HPDE6-E6E7 (cell line): ENCODE results near the gene LIG3.
"Not testable (repeated sequence)": the region's sequence is repeated elsewhere in the genome, so short reads cannot be mapped to it uniquely, and the experiment has no call there.

Experiments used
- DNase-seq: peaks from one replicate; pipeline ENCODE4 v3.0.0; 2011; ENCODE audit warnings: missing footprints; ENCODE audit errors: extremely low spot score

LIG3 gene

DNA sequence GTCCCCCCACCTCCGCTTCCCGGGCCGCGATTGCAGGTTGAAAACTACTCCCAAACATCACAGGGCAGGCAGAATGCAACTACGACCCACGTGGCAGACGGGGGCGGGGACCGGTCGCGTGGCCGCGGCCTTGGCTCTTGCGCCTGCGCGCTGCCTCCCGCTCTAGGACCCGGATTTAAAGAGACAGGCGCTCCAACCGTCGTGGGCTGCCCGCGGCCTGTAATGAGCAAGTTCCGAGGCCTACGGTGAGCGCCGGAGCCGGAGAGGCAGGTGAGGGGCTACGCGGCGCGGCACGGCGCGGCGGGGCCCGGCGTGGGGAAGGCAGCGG is at the start of gene LIG3:
Gene LIG3 (plus strand): TSS at position 160 of the 328 bp plus-strand sequence. CDS start 2,494 bp downstream, outside the sequence.
- DNase-seq: peak; percentile 97

GRCh38 chr17:34950780-34951179 is 29.5 kb upstream of the LIG3 start:
- not testable (repeated sequence) for DNase-seq

DNA sequence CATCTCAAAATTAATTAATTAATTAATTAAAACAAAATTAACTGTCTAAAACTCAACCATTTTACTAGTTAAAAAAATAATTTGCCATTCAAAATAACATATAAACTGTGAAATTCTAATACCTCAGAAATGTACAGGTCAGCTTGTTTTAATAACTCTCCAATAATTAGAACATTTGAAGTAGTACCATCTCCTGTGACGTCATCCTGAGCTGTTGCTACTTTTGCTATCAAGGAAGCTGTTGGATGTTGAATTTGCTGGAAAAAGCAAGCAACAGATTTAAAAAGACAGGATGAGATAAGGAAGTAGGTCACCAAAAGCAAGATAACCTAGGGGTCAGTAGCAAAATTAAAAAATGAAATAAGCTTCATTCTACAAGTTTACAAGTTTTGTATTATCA is 21.9 kb upstream of the LIG3 start:
- no peak for DNase-seq

DNA sequence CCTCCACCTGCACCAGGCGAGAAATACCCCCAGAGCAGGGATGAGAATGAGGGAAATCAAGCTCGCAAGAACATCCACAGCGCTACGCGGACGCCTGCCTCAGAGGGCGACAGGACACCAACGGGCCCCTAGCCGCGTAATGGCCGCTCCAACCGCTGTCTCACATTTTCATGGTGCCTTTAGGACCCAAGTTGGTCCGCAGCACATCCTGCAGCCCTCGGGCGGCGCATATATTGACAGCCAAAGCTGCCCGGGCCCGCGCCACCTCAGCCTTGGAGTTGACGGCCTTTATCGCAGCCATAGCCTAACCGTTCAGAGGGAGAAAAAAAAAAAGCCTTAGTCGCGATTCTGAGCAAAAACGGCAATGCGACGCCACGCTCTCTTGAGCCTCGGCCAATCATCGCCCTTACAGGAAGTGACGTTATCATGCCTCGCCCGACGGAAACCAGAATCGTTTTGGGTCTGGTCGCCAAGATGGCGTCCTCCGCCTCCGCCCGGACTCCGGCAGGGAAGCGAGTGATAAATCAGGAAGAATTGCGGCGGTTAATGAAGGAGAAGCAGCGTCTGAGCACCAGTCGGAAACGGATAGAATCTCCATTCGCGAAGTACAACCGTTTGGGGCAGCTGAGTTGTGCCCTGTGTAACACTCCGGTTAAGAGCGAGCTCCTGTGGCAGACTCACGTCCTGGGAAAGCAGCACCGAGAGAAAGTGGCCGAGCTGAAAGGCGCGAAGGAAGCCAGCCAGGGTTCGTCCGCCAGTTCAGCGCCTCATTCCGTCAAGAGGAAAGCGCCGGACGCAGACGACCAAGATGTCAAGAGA is 19.0 kb upstream of the LIG3 start, which contains the start of the genes CCT6B and ZNF830:
Gene CCT6B (minus strand): TSS at position 368 of the 819 bp plus-strand sequence. CDS start 67 bp downstream, at position 301.
Gene ZNF830 (plus strand): TSS at position 448 of the 819 bp plus-strand sequence. CDS start 27 bp downstream, at position 475.
- peak; percentile 93 for DNase-seq

DNA sequence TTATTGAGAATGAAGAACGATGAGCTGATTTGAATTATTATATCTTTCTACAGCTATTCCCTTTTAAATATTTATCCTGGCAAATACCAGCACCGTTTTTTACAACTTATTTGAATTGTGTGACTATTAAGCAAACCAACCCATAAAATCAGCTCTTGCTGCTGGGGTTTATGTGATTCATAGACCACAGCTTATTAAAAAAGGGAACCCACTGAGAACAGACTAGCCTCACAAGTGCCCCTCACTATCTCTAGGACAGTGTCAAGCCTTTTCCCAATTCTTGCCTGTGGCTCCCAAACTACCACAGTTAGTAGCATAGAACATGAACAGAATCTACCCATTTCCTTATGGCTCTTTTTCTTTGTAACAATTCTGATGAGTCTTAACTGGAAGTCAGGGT is 6.1 kb upstream of the LIG3 start:
- no peak for DNase-seq

DNA sequence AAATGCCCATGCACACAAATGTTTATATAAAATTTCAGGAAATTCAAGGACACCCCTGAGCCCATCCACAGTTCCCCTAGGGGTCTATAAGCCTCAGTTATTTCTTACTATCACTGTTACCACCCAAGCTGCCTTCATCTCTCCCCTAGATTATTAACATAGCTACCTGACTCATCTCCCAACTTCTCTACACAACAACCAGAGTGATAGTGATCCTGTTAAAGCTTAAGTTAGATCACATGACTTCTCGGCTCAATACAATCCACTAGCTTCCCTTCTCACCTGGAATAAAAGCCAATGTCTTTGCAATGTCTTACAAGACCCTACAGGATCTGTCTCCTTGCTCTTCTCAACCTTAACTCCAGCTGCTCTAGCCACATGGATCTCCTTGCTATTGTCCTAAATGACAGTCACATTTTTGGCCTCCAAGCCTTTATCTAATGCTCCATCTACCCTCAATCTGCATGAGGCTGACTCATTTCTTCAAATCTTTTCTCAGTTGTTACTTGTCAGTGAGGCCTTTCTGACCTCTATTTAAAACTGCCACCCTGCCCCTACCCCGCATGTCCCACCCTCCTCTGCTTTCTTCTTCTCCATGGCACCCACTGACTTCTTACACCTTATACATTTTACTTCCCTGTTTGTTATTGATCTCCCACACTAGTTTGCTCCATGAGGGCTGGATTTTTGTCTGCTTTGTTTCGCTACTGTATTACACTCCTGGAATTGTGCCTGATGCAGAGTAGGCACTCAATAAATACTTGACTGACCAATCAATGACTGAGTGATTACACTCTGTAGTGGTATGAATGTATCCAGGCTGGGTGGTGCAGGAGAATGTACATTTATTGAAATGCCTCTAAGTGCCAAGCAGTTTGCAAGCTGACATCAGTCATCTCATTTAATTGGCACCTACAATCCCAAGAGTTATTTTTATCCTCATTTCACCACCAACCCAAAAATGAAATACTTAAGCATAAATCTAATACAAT is 5.2 kb upstream of the LIG3 start:
- no peak for DNase-seq

GRCh38 chr17:34979153-34979552 is 1.2 kb upstream of the LIG3 start:
- DNase-seq: no peak

- DNase-seq: no peak
Measured at GRCh38 chr17:34979650-34980352, 511 bp upstream of the LIG3 start.

DNA sequence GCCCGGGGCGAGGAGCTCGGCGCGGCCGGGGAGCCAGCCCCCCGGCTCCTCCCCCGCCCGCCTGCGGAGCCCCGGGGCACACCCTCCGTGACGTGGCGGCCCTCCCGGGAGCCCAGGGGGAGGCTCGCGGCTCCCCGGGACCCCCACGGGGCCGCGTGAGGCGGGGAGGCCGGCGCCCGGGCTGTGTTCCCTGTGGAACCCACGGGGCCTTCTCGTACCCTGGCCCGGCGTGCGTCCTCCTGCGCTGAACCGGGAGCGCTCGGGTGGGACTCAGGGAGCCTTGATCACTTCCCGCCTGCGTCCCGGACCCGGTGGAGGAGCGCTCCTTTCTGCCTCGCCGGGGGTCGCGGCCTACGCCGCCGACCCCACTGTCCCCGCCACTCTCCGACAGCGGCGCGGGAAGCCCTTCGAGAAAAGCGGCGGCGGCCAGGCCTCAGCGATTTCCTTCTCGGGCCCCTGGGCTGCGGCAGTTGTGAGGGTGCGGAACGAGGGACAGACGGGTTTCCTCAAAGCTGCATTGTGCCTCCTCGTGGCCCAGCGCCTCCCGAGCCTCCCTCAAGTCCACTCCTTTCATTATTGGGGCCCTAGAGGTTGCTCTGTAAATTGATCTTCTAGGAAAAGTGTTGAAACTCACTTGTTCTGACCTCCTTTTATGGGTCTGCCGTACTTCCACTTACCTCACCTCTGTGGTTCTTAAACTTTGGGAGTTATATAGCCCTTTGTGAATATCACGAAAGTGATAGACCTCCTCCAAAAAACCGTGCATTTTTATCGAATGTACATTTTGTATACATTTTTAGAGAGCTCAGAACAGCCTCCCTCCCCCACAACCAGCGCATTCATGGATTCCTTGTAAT is 597 bp downstream of the LIG3 start:
- peak; percentile 86 for DNase-seq

DNA sequence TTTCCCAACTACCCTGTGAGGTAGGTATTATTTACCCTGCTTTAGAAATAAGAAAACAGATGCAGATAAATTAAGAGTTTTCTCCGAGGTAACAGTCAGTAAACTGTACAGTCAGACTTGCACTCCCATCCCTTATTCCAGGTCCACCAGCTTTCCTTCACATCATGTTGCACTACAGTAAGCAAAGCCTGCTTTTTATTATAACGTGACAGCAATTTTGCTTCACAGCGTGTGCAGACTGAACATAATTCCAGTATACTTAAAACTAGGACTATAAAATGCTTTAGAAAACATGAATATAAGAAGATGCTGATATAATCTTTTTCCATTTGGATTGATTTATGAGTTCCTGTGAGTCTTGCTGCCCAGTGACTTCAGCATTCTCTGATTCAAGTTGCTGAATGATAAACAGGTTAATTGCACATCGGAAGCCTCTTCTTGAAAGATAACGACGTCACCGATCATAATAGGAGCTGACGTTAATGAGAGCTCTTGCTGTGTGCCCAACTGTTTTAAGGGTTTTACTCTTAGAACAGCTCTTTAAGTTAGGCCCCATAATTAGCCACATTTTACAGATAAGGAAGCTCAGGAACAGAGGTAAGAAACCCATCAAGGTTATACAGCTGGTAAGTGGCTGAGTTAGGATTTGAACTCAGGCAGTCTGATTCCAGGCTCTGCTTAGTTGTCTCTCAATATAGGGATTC is 1.4 kb downstream of the LIG3 start:
- no peak for DNase-seq

GRCh38 chr17:34987232-34987631 is 6.9 kb downstream of the LIG3 start:
- DNase-seq: no peak

DNA sequence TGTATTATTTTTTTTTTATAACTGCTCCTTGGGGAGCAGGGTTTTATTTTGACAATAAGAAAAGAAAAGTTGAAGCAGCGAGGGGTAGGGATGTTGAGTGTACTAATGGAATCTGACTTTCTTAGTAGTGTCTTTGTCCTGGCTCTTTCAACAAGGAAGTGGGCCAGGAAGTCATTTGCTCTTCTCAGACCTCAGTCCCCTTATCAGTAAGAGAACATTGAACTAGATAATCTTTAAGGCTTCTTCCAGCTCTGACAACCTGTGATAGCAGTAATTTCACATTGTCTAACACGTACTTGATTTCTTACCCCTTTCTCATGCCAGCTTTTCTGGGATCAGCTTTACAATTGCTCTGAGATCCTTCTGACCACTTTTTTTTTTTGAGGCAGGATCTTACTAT is 8.3 kb downstream of the LIG3 start:
- DNase-seq: no peak

DNA sequence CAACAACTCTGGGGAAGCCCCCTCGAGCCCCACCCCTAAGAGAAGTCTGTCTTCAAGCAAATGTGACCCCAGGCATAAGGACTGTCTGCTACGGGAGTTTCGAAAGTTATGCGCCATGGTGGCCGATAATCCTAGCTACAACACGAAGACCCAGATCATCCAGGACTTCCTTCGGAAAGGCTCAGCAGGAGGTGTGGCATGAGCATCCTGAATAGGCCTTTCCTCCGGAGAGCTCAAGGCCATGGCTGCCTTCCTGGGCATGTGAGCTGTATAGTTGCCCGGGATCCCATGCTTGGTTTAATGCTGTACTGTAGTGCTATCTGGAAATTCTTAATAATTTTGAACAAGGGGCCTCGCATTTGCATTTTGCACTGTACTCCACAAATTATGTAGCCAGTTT is 9.2 kb downstream of the LIG3 start:
- DNase-seq: no peak

DNA sequence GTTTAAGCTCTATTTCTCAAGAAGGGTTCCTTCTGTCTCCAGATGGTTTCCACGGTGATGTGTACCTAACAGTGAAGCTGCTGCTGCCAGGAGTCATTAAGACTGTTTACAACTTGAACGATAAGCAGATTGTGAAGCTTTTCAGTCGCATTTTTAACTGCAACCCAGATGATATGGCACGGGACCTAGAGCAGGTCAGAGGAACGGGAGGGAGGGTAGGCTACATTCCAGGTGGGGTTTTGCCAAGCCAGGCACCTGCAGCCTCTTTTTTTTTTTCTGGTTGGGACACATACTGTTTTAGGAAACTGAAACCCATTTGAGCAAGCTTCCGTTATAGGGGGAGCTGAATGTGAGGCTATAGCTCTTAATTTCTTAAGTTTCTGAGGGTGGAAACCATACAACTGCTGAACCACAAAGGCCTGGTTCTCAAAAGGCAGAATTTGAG is 10.6 kb downstream of the LIG3 start:
- DNase-seq: no peak

GRCh38 chr17:34991606-34992005 is 11.3 kb downstream of the LIG3 start:
- DNase-seq: no peak

DNA sequence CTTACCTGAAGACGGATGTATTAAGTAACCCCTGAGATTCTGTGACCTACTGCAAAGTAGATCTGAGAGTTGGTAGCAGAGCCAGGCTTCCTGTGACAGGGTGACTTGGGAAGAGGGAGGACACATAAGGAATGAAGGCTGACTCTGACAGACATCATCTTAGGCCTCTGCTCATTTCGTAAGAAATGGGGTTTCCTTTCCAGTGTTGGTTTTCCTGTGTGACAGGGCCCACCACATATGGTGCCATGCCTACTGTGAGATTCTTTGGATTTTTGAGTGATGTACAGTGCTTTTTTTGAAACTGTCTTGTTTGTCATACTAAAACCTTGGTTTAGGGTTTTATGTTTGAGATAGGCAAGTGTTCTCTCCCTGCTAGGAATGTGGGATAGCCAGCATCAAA is 12.7 kb downstream of the LIG3 start:
- DNase-seq: no peak

DNA sequence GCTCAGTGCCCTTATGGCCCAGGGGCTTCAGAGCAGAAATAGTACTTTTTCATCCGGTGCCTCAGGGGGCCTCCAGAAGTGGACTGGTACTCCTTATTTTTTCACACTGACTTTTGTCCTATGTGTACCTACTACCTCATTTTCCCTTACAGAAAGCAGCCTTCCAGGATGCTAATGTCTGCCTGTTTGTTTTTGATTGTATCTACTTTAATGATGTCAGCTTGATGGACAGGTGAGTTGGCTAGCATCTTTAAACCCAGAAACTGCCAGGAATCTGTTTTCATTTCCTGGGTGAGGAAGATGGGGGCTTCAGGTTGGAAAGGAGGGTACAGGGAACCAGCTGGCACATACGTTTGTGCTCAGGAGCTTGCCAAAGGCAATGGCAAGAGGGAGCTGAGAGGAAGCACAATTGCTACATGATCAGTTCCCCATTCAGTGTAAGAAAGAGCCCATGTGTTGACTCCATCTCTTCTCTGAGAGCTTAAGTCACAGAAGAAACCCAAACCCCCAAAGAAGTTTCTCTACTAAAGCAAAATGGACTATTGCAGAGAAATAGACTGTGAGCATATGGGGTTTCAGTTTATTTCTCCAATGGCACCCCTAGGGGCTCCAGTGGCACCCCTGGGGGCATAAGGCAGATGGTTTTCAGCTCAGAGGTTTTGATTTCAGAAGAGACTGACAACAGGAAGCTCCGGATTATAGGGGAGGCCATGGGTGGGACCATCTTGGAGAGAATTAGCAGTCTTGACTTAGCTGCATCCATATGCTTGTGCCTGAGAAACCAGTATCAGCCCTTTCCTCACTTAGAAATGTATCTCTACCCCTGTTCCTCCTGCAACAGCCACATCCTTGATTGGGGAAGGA is 16.3 kb downstream of the LIG3 start:
- DNase-seq: no peak

DNA sequence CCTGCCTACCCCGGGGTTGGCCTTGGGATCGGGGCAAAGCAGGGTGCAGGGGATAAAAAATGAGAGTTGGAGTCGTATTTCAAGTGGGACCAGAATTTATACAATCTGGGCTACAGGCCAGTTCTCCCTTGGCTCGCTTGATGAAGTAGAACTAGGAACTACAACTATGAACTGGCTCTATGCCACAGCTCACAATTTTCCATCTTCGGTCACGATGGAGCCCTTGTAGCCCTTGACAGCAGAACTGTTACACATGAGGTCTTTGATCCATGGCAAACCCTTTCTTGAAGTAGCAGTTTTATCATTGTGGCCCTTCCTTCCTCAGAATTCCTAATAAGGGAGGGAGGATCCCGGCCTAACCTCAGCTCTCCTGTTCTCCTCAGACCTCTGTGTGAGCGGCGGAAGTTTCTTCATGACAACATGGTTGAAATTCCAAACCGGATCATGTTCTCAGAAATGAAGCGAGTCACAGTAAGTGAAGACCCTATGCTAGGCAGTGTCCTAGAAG is 17.1 kb downstream of the LIG3 start:
- no peak for DNase-seq

DNA sequence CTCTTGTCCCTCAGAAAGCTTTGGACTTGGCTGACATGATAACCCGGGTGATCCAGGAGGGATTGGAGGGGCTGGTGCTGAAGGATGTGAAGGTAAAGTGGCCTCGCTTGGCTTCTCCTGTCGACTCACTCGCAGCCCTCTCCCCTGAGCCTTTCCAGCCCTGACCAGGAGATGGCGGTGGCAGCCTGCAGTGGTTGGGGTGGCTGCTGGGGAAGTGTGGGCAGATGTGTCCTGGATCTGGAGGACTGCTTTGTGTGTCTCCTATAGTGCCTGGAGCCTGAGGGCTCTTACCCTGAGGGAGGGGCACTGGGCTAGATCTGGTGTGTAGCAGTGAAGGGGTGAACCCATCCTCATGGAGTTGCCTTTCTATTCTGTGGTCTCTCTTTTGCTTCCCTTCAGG is 17.9 kb downstream of the LIG3 start:
- peak; percentile 90 for DNase-seq
